DMS53 treated with DMSO at 0.1 percent for 48 hours (cell line): Measurements from ENCODE around the gene WAC.
A peak's percentile ranks its signal among the peaks of the same experiment; 100 is the strongest.

Experiments
- DNase-seq: peaks from one replicate; lab custom pipeline; 2025; ENCODE audit not compliant: unreplicated experiment; lab: John Stamatoyannopoulos, UW

Gene WAC

DNA sequence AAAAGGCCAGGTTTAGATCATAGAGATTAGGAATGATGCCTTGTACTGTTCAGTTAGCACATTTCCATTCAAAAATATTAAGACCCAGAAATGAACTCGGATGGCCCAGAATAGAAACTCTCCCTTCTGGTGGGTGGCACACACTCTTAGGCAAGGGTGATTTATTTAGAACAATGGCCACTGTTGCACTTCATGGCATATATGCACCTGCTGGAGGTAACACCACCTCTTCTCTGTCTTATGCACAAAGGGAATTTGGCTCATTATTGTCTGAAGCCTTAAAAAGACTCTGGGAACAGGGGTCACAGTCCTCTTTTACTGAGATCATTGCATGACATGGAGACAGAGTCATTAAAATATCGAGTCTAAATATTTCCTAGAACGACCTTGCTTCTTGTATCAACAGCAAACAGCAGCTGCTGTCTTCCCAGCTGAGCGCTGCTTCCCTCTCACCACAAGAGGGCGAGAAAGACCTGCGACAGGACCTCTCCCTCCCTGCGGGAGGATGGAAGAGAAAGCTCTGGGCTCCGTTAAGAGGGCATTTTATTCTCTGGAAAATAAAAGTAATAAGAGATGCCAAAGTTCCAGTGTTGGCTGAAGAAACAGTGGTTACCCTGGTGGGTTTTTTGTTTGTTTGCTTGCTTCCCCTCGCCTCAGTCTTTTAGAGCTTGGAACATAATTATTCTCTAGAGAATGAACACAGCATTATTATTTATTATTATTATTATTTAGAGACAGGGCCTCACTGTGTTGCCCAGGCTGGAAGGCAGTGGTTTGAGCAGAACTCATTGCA is 130.9 kb downstream of the WAC start:
- DNase-seq, result peak; percentile 91

DNA sequence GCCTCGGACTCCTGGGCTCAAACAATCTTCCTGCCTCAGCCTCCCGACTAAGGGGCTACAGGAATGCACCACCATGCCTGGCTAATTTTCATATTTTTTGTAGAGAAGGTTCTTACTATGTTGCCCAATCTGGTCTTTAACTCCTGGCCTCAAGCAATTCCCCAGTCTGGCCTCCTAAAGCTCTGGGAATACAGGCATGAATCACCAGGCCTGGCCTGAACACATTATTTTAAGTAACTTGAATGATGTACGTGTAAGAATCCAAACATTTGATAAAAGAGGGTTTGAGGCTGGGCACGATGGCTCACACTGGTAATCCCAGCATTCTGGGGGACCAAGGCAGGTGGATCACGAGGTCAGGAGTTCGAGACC is 131.4 kb downstream of the WAC start:
- no peak for DNase-seq

DNA sequence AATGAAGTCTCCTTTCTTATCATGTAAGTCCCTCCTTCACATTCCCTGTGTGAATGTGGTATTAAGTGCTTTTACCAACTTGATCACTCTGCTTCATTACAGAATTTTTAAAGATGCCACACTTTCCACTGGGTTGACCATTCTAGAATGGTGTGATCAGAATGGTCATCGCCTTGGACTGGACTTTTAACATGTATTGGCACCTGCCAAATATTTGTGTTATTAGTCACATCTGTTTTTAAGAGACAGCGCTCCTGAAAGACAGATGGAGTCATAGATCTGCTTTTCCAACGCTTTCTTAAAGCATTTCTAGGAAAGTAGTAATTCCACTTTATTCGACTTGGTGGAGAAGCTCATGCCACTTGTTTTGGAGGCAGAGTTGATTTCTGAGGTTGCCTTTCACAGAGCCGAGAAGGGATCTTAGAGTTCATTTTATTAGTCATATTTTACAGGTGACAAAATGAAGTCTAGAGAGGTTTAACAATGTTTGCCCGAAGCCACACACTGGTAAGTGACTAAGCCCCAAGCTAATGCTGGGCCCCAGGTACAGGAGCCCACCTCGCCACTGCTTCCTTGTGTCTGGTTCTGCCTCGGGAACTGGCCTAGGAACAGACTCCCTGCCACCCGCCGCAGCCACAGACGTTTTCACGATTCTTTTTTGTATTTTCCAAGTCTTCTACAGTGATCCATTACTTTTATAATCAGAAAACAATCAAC is 134.0 kb downstream of the WAC start:
- no peak for DNase-seq

DNA sequence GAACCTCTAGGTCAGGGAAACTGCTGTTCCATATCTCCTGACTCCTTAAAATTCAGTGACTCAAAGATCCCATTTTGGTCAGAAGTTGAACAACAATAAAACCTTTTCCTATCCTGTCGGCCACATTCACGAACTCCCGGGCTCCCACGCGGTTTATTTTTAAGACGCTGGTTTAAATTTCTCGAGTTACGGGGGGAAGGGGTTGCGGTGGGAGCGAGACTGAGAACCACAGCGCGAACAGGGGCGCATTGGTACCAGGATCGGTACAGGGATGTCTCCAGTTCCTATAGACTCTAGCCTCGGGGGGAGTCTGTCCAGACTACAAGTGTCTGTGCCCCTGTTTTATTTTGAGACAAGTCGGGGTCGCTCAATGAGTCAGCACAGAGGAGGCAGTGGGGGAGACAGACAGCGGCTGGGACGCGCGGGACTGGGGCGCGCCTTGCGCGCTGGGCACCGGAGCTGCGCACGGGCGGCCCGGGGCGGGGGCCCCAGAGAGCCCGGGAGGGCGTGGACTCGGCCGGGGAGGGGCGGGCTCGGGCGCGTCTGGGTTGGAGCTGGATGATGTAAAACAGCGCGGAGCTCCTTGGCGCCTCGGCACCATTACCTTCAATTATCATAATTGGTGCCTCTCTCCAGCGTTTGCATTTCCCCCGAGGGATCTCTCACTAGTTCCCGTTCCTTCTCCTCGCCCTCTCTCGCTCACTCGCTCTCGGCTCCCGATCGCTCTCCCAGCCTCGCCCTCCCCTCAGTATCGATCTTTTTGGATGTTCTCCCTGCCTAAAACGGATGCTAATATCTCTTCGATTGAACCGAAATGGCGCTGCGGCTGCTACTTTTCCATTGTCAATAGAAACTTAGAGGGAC is 135.7 kb downstream of the WAC start:
- no peak for DNase-seq

- DNase-seq, result no peak
Observed at GRCh38 chr10:28669227-28670173, 136.6 kb downstream of the WAC start.
